Left lung (tissue), 10 donors: ENCODE data around the gene DTNB. TPM values are rescaled to one million over a fixed set of nuclear protein-coding genes. Genes with fewer than 3 reads are reported as not detected.

Experiments used
- ATAC-seq: fragments of 200-7000 bp; cut with Tn5 transposase; one replicate; pipeline ENCODE4 v1.9.1; 2020; ENCODE audit warnings: moderate library complexity
- DNase-seq, 4 donors: peaks; one replicate each; pipeline ENCODE4 v3.0.0-alpha.2; 2013 to 2020
- H3K27ac ChIP-seq, 2 donors: fragments of 200-600 bp; sonication (generic) in 1 of 2; one replicate each; pipeline versions ENCODE4 v1.5.0 to v1.8.0; 2020 to 2021
- H3K27me3 ChIP-seq, 2 donors: fragments of 200-600 bp; sonication (generic) in 1 of 2; one replicate each; pipeline versions ENCODE4 v1.5.0 to v1.8.0; 2020 to 2021
- H3K36me3 ChIP-seq, 2 donors: fragments of 200-600 bp; sonication (generic) in 1 of 2; one replicate each; pipeline versions ENCODE4 v1.5.0 to v1.8.0; 2020 to 2021
- H3K4me1 ChIP-seq, 2 donors: fragments of 200-600 bp; one replicate each; pipeline ENCODE4 v1.8.0; 2021
- H3K4me3 ChIP-seq, 2 donors: fragments of 200-600 bp; sonication (generic) in 1 of 2; one replicate each; pipeline versions ENCODE4 v1.5.0 to v1.8.0; 2020 to 2021; ENCODE audit warnings: mild to moderate bottlenecking in 1 of 2
- H3K9me3 ChIP-seq, 2 donors: fragments of 200-600 bp; sonication (generic) in 1 of 2; one replicate each; pipeline versions ENCODE4 v1.5.0 to v1.8.0; 2020 to 2021
- intact Hi-C, 2 donors: fragments of 100-400 bp; cut with DNase I; formaldehyde crosslinking; loops; one replicate each; pipeline versions ENCODE4 v1.11.2 to v1.14.2; 2022
- polyA plus RNA-seq, 6 donors: library from polyadenylated mRNA; unstranded; fragments of 120-200 nt; gene quantifications; one replicate each; pipeline ENCODE4 v1.2.1, GENCODE V29; 2013; ENCODE audit not compliant: insufficient read length in 6 of 6
- total RNA-seq, 2 donors: library from RNA; stranded (reverse); fragmentation: NEBNext Ultra II Directional; extraction: Animal tissue kit (Norgen Biotek cat#: 25700); gene quantifications; one replicate each; pipeline ENCODE4 v1.2.1, GENCODE V29; 2021
- TF ChIP-seq, protein P1 (sequence below), 2 donors: fragments of 200-600 bp; sonication (generic) in 1 of 2; IDR thresholded peaks; one replicate each; pipeline versions ENCODE4 v1.5.0 to v1.8.0; 2021; ENCODE audit warnings: antibody characterized with exemption in 2 of 2
- donor health status: DM: no; HTN: yes; CAD: no.
- donor health status: DM: no; HTN: no; CAD: no.

Gene DTNB
- total and polyA plus RNA-seq, 8 donors, result 17.6 to 32.5 (median 29.5) TPM

DNA sequence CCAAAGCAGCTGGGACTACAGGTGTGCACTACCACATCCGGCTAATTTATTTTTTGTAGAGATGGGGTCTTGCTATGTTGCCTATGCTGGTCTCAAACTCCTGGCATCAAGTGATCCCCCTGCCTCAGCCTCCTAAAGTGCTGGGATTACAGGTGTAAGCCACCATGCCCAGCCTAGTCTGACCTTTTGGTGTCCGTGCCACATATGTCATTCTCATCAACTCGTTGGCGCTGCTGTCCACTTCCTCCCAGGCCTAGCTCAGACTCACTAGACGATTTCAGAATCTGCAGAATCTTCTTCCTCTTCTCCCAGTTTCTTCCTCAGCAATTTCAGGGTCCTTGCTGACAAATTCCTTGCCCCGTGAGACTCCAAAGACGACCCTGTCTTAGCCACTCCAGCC, 291.9 kb downstream of the DTNB start:
- H3K4me3 ChIP-seq, result no peak overlapping the region
- TF ChIP-seq, protein P1, sequence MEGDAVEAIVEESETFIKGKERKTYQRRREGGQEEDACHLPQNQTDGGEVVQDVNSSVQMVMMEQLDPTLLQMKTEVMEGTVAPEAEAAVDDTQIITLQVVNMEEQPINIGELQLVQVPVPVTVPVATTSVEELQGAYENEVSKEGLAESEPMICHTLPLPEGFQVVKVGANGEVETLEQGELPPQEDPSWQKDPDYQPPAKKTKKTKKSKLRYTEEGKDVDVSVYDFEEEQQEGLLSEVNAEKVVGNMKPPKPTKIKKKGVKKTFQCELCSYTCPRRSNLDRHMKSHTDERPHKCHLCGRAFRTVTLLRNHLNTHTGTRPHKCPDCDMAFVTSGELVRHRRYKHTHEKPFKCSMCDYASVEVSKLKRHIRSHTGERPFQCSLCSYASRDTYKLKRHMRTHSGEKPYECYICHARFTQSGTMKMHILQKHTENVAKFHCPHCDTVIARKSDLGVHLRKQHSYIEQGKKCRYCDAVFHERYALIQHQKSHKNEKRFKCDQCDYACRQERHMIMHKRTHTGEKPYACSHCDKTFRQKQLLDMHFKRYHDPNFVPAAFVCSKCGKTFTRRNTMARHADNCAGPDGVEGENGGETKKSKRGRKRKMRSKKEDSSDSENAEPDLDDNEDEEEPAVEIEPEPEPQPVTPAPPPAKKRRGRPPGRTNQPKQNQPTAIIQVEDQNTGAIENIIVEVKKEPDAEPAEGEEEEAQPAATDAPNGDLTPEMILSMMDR (IDR thresholded peaks at IDR 0.05), result no peak
- no peaks in the 10 kb centered on the region for H3K36me3 ChIP-seq
- no peak overlapping the region for H3K27ac ChIP-seq
- no peaks in the 10 kb centered on the region for H3K27me3 ChIP-seq
- no peaks in the 10 kb centered on the region for H3K9me3 ChIP-seq
- intact Hi-C loops, result no loop called here
- no peak for ATAC-seq
- no peak for DNase-seq
- peaks cover 8 to 13% of the 10 kb centered on the region in 2 donors for H3K4me1 ChIP-seq

DNA sequence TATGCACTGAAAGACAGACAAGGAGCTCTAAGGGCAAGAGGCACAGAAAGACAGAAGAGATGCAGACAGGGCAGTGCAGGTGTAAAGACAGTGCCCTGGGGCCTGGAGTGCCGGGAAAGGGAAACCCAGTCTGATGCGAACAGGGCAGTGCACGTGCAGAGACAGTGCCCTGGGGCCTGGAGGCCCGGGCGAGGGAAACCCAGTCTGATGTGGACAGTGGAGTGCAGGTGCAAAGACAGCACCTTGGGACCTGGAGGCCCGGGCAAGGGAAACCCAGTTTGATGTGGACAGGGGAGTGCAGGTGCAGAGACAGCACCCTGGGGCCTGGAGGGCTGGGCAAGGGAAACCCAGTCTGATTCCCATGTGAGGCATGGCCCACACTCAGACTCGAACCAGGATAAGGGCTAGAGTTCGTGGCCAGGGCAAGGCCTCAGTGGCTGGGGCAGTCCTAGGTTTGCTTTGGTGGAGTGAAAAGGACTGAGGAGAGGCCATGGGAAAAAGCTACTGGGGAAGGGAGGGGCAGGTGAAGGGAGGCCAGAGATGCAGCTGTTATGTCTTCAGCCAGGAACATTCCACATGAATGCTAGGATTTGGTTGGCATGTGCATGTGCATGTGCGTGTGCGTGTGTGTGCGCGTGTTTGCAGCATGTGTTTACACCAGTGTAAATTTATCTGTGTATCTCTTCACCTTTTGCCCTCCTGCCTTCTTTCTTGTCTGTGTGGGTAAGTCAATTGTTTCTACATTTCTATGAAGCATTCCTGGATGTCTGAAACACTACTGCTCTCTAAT, 292.6 kb downstream of the DTNB start:
- no peaks in the 10 kb centered on the region for H3K36me3 ChIP-seq
- H3K4me1 ChIP-seq, result peaks cover 8 to 17% of the 10 kb centered on the region in 2 donors
- H3K27ac ChIP-seq, result no peak overlapping the region
- no peak for ATAC-seq
- TF ChIP-seq, protein P1 (IDR thresholded peaks at IDR 0.05), result no peak
- H3K9me3 ChIP-seq, result no peaks in the 10 kb centered on the region
- no peaks in the 10 kb centered on the region for H3K27me3 ChIP-seq
- no peak overlapping the region for H3K4me3 ChIP-seq
- intact Hi-C loops, result no loop called here
- no peak for DNase-seq

DNA sequence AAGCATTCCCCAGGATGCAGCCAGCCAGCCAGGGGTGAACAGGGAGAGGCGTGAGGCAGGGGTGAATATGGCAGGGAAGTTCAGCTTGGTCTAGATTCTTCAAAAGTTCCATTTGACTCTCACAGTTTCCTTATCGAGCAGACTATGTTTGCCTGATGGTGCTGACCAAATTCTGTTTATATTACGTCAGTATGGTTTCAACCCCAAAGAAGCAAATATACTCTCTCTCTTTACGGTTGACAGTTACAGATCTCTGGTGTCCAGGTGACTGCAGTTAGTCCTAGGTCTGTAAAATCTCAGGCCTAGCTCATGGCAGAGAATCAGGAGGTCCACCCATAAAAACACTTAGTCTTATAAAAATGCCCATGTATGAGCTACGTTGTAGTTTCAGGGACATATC, 293.4 kb downstream of the DTNB start:
- no peak overlapping the region for H3K27ac ChIP-seq
- intact Hi-C loops, result no loop called here
- peaks cover 8 to 17% of the 10 kb centered on the region in 2 donors for H3K4me1 ChIP-seq
- H3K36me3 ChIP-seq, result no peaks in the 10 kb centered on the region
- TF ChIP-seq, protein P1 (IDR thresholded peaks at IDR 0.05), result no peak
- no peaks in the 10 kb centered on the region for H3K27me3 ChIP-seq
- ATAC-seq, result no peak
- DNase-seq, result no peak
- H3K4me3 ChIP-seq, result no peak overlapping the region
- H3K9me3 ChIP-seq, result no peaks in the 10 kb centered on the region

DNA sequence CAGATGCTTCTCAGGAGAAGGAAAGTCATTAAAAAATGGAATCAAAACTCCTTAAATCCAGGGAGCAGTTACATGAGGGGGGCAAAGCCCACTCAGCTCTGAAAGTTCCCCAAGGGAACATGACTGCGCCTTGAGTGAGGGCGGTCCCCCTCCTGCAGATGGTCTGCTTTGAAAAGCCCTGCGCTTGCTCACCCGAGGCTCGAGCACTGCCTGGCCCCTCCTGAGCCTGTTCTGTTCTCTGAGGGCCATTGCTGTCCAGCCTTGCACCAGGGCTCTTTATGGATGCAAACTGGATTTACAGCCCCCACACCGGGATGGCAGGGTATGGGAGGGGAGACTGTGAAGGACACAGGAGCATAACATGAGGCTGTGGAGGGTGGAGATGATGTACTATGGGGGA, 293.8 kb downstream of the DTNB start:
- no peak overlapping the region for H3K4me3 ChIP-seq
- no peaks in the 10 kb centered on the region for H3K27me3 ChIP-seq
- no peaks in the 10 kb centered on the region for H3K36me3 ChIP-seq
- no peak overlapping the region for H3K27ac ChIP-seq
- intact Hi-C loops, result no loop called here
- TF ChIP-seq, protein P1 (IDR thresholded peaks at IDR 0.05), result no peak
- no peak for DNase-seq
- ATAC-seq, result no peak
- peaks cover 8 to 17% of the 10 kb centered on the region in 2 donors for H3K4me1 ChIP-seq
- H3K9me3 ChIP-seq, result no peaks in the 10 kb centered on the region

DNA sequence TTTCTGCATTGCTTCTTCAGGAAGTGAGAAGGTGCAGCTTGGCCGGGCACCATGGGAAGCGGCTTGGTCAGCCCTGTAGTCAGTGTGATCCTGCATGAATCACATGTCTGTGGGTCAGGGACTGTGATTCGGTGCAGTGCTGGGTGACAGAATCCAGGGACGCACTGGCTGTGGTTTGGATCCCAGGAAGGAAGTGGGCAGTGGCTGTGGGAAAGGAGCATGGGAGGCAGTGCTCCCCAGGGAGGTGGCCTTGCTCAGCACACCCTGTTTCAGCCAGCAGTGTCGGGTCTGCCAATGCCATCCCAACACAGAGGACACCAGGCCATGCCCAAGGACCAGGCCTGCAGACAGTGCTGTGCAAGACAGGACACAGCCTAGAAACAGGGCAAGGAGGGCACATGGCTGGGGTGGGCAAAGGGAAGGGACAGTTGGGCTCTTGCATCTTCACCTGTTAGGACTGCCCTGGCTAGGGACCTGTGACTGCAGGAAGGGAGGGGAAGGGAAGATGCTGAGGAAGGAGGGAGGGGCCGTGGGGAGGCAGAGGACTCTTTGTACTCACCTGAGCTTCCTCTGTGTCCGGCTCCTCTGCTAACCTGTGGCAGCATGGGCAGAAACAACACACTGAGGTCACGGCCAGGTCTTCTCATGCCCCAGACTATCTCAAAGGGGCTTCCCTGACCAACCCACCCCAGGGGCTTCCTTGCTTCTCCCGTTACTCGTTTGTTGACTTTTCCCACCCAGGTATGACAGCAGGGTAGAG, 294.5 kb downstream of the DTNB start:
- intact Hi-C loops, result no loop called here
- H3K36me3 ChIP-seq, result no peaks in the 10 kb centered on the region
- DNase-seq (no peak), ATAC-seq (no peak)
- H3K27ac ChIP-seq, result no peak overlapping the region
- H3K9me3 ChIP-seq, result no peaks in the 10 kb centered on the region
- TF ChIP-seq, protein P1 (IDR thresholded peaks at IDR 0.05), result no peak
- no peaks in the 10 kb centered on the region for H3K27me3 ChIP-seq
- peaks cover 8 to 17% of the 10 kb centered on the region in 2 donors for H3K4me1 ChIP-seq
- no peak overlapping the region for H3K4me3 ChIP-seq
